CD4-positive, alpha-beta T cell treated with Interleukin-17A for 4 hours (primary cell): Measurements from ENCODE around the gene TOM1L1.

Source experiments
- DNase-seq: peaks from one replicate; pipeline ENCODE4 v3.0.0-alpha.2; 2020; ENCODE audit warnings: mixed read lengths

TOM1L1 gene

DNA sequence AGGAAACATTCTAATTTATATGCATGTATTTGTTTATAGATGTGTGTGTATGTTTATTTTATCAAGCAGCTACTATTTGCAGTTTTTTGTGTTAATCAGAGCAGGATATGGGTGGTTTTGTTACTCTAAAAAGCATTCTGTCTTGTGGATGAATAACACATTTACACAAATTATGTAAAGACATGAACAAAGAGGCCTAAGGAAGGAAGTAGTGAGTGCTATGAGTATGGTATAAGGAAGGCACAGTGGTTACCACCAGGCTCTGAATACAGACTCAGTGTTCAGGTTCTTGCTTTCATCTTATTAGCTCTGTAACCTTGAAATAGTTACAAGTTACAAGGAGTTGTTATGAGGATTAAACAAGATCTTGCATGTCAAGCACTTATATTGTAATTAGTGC is 101.8 kb downstream of the TOM1L1 start:
- no peak for DNase-seq

DNA sequence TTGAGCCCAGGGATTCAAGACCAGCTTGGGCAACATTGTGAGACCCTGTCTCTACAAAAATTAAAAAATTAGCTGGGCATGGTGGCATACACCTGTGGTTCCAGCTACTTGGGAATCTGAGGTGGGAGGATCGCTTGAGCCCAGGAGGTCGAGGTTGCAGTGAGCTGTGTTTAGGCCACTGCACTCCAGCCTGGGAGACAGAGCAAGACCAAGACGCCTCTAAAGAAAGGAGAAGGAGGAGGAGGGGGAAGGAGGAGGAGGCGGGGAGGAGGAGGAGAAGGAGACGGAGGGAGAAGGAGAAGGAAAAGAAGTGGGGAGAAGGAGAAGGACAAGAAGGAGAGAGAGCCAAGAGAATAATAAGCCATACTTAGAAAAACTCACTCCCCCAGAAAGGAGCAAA is 103.8 kb downstream of the TOM1L1 start:
- DNase-seq, result no peak

DNA sequence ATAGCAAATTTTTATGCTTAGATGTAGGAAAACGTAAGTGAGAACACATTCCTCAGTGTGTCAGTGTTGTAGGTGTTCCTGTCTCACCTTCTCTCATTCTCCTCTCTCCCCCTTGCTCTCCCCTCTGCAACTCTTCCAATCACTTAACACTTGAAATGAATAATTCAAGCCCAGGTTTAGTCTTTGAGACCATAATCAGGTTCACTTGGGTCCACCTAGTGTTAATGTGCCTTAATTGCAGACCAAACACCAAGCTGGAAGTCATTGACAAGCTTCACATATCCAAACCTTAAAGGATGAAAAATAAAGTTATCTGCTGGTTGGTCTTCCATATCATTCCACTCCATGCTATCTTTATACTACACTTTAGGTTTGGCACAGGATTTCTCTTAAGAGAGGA is 104.9 kb downstream of the TOM1L1 start:
- DNase-seq, result no peak
